C4-2B (cell line): ENCODE results near the gene PARP15.

Source experiments
- CTCF ChIP-seq: fragments of 450-650 bp; conservative IDR thresholded peaks from 2 replicates; pipeline ENCODE4 v1.5.1; 2017; ENCODE audit warnings: mild to moderate bottlenecking
- ZFX ChIP-seq: fragments of 450-650 bp; IDR thresholded peaks from 2 replicates; pipeline ENCODE4 v1.6.1; 2017

- no peak for TF ChIP-seq CTCF
- TF ChIP-seq ZFX, result no peak
Observed at GRCh38 chr3:122629763-122630162, 52.3 kb downstream of the PARP15 start.
